SKM-1 treated with dmso at 0.1 percent for 144 hours (cell line): ENCODE data around the gene CLEC4G.

ENCODE experiments used
- DNase-seq: peaks from one replicate; lab custom pipeline; 2025; ENCODE audit not compliant: unreplicated experiment; lab: John Stamatoyannopoulos, UW

CLEC4G gene

DNA sequence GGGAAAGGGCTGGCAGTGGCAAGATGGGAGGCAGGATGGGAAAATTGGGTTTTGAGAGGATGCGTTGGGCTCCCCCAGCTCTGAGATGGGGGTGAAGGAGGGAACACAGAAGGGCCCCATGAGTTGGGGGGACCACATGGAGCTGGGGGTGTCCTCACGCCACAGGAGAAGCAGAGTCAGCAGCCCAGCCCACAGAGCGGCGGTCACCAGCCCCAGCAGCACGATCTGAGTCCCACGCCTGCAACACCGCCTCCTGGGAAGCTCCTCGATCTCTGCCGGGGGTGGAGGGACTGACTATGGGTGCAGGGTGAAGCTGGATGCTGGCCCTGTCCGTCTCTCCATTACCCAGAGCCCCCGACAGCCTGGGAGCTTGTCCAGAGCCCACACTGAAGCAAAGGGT, 33.3 kb downstream of the CLEC4G start:
- DNase-seq = no peak

DNA sequence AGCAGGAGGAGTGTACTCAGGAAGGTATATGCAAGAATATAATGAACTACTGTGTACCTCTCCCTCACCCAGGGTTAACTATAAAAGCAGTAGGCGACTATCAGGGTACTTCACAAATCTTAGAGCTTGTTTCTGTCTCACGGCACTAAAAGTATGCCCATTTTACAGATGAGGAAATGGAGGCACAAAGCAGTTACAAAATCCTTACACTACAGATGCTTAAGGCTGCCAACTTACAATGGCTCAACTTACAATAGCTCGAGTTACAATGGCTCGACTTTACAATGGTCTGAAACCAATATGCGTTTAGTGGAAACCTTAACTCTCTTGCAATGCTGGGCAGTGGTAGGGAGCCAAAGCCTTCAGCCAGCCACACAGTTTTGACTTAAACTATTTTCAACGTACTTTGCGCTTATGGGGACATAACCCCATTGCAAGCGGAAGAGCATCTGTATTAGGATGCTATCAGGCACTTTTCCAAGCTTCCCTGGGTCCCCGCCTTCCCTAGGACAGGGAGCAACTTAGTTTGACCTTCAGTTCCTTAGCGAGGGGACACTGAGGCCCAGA, 34.1 kb downstream of the CLEC4G start:
- DNase-seq = no peak

GRCh38 chr19:7694499-7694898, 37.4 kb downstream of the CLEC4G start:
- DNase-seq = no peak

DNA sequence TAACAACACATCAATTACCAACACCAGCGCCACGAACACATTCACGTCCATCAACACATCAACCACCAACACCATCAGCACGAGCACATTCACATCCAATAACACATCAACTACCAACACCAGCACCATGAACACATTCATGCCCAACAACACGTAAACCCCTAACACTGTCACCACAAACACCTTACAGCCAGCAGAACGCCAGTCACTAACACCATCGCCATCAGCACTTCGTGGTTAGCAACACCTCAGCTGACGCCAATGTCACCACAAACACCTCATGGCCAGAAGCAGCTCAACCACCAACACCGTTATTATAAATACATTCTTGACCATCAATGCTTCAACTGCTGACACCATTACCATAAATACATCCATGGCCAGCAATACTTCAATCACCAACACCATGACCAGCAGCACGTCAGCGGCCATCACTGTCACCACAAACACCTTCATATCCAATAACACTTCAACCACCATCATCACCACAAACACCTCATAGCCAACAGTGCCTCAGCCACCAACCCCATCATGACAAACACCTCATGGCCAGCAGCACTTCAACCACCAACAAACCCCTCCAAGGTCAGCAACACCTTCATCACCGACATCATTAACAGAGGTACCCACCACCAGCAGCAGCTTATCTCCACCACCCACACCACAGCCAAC, 39.4 kb downstream of the CLEC4G start:
- no peak for DNase-seq

GRCh38 chr19:7691497-7691896, 40.4 kb downstream of the CLEC4G start:
- no peak for DNase-seq

DNA sequence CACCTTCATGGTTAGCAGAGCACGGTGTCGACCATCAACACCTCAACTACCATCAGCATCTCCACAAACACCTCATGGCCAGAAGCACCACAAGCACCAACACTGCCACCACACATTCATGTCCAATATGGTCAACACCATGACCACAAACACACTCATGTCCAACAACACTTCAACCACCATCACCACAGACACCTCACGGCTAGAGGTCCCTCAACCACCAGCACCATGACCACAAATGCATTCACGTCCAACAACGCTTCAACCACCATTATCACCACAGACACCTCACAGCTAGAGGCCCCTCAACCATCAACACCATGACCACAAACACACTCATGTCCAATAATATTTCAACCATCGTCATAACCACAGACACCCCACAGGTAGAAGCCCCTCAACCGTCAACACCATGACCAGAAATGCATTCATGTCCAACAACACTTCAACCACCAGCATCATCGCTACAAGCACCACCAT, 41.1 kb downstream of the CLEC4G start:
- no peak for DNase-seq

DNA sequence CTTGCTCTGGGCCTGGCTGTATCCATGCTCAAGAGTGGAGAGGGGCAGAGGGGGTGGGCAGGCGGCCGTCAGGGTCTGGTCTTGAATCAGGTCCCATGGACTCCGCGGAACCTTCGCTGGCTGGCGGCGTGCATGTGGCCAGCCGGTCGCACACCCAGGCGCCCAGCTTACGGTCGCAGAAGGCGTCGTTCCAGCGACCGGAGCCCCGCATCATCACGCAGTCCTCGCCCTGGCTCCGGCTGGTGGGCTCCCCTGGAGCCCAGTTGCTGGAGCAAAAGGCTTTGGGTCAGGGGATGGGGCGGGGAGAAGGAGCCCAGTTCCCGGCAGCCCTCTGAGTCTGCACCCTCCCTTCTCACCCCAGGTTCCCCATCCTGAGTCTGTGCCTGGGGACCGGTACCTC, 42.7 kb downstream of the CLEC4G start:
- no peak for DNase-seq

- no peak for DNase-seq
Observed at GRCh38 chr19:7687177-7687576, 44.7 kb downstream of the CLEC4G start.

DNA sequence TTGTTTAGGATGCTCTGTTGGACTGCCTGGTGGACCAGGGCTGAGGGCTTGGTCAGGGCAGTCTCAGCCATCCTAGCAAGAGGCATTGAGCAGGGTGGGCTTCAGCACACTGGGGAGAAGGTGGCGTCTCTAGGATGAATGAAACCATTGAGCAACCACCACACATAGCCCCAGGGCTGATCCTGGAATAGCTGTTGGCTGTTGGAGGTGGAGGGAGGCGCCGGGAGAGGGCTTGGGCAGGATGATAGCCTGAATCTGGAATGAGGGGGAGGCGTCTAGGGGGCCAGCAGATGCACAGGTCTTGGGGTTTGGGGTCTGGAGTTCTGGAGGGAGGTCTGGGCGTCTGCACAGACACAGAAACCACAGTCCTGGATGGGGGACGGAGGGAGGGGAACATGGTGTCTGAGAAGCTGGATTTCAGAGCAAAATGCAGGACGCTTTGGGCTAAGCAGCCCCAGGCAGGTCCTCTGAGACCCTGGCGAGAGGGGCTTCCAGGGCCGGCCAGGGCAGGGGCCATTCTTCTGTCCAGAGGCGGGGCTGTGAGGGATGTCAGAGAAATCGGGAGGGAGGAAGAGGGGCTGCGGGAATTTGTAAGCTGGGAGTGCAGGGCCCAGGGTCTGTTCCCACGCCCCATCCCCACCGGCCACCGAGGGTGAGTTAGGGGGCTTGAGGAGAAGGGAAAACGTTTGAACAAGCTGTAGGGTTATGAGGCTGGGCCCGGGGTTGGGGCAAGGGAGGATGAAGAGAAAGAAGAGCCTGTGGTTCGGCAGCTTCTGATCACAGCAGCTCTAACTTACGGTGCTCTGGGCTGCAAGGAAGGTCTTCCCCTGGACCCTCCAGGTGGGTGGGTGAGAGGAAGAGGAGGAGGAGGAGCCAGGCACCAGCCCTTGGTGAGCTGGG, 46.1 kb downstream of the CLEC4G start:
- DNase-seq = no peak

- no peak for DNase-seq
Observed at GRCh38 chr19:7682175-7682855, 49.6 kb downstream of the CLEC4G start.

- peak; percentile 97 for DNase-seq
Observed at GRCh38 chr19:7681340-7682174, 50.4 kb downstream of the CLEC4G start.

- peak; percentile 82 for DNase-seq
Observed at GRCh38 chr19:7680606-7681339, 51.1 kb downstream of the CLEC4G start, which contains the start of gene TRAPPC5. Gene TRAPPC5 (plus strand): TSS chr19:7680833. CDS start chr19:7682254, 1,421 bp downstream.

DNA sequence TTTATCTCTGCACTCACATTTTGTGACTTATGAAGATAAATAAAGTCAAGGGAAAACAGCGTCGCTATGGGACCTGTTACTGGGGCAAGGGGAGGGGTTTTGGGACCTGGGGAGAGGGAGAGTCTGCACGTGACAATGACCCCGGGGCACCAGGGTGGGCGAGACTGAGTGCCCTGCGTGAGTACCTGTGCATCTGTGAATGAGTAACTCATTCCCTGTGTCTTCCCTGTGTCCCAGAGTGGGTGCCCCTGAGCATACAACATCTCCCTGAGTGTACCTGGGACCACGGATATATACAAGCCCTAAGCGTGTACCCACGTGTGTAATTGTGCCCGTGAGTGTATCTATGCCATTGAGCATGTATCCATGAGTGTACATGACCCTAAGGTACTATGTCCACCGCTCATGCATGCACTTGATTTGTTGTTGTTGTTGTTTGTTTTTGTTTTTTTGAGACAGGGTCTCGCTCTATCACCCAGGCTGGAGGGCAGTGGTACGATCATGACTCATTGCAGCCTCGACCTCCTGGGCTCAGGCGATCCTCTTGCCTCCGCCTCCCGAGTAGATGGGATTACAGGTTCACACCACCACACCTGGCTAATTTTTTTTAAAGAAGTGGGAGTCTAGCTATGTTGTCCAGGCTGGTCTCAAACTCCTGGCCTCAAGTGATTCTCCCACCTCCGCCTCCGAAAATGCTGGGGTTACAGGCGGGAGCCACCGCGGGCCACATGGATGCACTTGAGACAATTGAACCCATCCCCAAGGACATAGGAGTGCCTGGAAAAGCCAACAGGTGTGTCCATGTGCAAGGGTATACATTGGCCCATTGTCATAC, 51.9 kb downstream of the CLEC4G start:
- no peak for DNase-seq

GRCh38 chr19:7678971-7679751, 52.7 kb downstream of the CLEC4G start:
- no peak for DNase-seq
